Common myeloid progenitor, CD34-positive (primary cell): ENCODE data around the gene TBC1D1.

Experiments used
- CTCF ChIA-PET: fragments of 350-600 bp; sonication (Branson Sonifier 250); formaldehyde crosslinking; loops from one replicate; lab custom pipeline; 2021; ENCODE audit warnings: antibody characterized with exemption; lab: Charles Lee
- POLR2A ChIA-PET: fragments of 350-600 bp; sonication (Branson Sonifier 250); formaldehyde crosslinking; loops from one replicate; lab custom pipeline; 2021; ENCODE audit warnings: antibody characterized with exemption; lab: Charles Lee
- DNase-seq, 3 donors: peaks; one replicate each; pipeline versions ENCODE4 v3.0.0 to v3.0.0-alpha.2; 2013
- H3K27ac ChIP-seq, 2 experiments: 1 replicate in 1 of 2; 2 replicates in 1 of 2; pipeline ENCODE4 v1.7.0; 2013; ENCODE audit warnings: inconsistent platforms in 2 of 2, low read length in 2 of 2, mild to moderate bottlenecking in 2 of 2, low read depth in 1 of 2, moderate library complexity in 1 of 2; ENCODE audit not compliant: severe bottlenecking in 2 of 2, insufficient read depth in 1 of 2, poor library complexity in 1 of 2
- H3K27me3 ChIP-seq, 5 experiments: replicated peaks in 2 of 5; 1 replicate in 3 of 5; 2 replicates in 2 of 5; pipeline versions ENCODE4 v1.6.1 to v1.7.0; 2013; ENCODE audit warnings: low read length in 4 of 5, mild to moderate bottlenecking in 2 of 5, moderate library complexity in 2 of 5, inconsistent platforms in 1 of 5; ENCODE audit not compliant: insufficient read depth in 5 of 5, control insufficient read depth in 4 of 5
- H3K36me3 ChIP-seq, 4 experiments: 1 replicate in 2 of 4; 2 replicates in 2 of 4; pipeline versions ENCODE4 v1.6.1 to v1.7.0; 2013; ENCODE audit warnings: low read length in 3 of 4, control low read depth in 1 of 4, mild to moderate bottlenecking in 1 of 4; ENCODE audit not compliant: control insufficient read depth in 4 of 4, insufficient read depth in 4 of 4
- H3K4me1 ChIP-seq, 4 experiments: 1 replicate in 3 of 4; 2 replicates in 1 of 4; pipeline versions ENCODE4 v1.6.1 to v1.7.1; 2013; ENCODE audit warnings: low read length in 3 of 4, mild to moderate bottlenecking in 3 of 4, control low read depth in 1 of 4, inconsistent platforms in 1 of 4, moderate library complexity in 1 of 4; ENCODE audit not compliant: control insufficient read depth in 4 of 4, insufficient read depth in 4 of 4; ENCODE audit errors: control extremely low read depth in 1 of 4
- H3K4me3 ChIP-seq, 7 experiments: 1 replicate in 4 of 7; 2 replicates in 3 of 7; pipeline versions ENCODE4 v1.5.1 to v1.7.0; 2013; ENCODE audit warnings: mild to moderate bottlenecking in 7 of 7, low read length in 6 of 7, moderate library complexity in 6 of 7, inconsistent platforms in 2 of 7, low read depth in 2 of 7, control low read depth in 1 of 7; ENCODE audit not compliant: insufficient read depth in 4 of 7, control insufficient read depth in 1 of 7; ENCODE audit errors: extremely low read depth in 1 of 7
- H3K9me3 ChIP-seq, 5 experiments: 1 replicate in 4 of 5; 2 replicates in 1 of 5; pipeline versions ENCODE4 v1.6.1 to v1.7.1; 2013; ENCODE audit warnings: low read length in 4 of 5, mild to moderate bottlenecking in 2 of 5, inconsistent platforms in 1 of 5, low read depth in 1 of 5, moderate library complexity in 1 of 5; ENCODE audit not compliant: control insufficient read depth in 4 of 5, insufficient read depth in 2 of 5; ENCODE audit errors: control extremely low read depth in 1 of 5
- WGBS: methylation state at CpG from one replicate; pipeline ENCODE4 v1.1.5; 2013; ENCODE audit not compliant: insufficient coverage; 5-methylcytosine and 5-hydroxymethylcytosine counted together

Gene TBC1D1

GRCh38 chr4:38090455-38091246, 199.8 kb downstream of the TBC1D1 start:
- H3K27ac ChIP-seq: no peak overlapping the region
- POLR2A ChIA-PET: interaction anchor here (0.8 kb wide), 1 partner anchor 577 kb away, joined by 3 read pairs; no protein-coding TSS in a partner anchor

GRCh38 chr4:38091636-38092035, 200.8 kb downstream of the TBC1D1 start:
- Histone ChIP-seq H3K27ac (no peak overlapping the region), H3K4me3 (peak overlapping the region in 1 of 7 experiments; percentile 6), H3K27me3 (no peaks in the 10 kb centered on the region), H3K4me1 (peaks cover 7 to 53% (median 35%) of the 10 kb centered on the region in 4 experiments), H3K9me3 (no peaks in the 10 kb centered on the region), H3K36me3 (peaks cover 4 to 20% (median 8%) of the 10 kb centered on the region in 4 experiments)
- WGBS: 0% methylated on average over 1 of the region's 1 CpG
- POLR2A ChIA-PET: interaction anchor here (0.8 kb wide), 1 partner anchor 576 kb away, joined by 3 read pairs; no protein-coding TSS in a partner anchor
- DNase-seq: peak in 2 of 3 donors; percentile 78 to 90
- CTCF ChIA-PET: interaction anchor here (0.6 to 3.9 kb wide), 6 partner anchors 11 to 594 kb away, joined by 3 to 28 read pairs (median 4); no protein-coding TSS in a partner anchor

More at GRCh38 chr4:38090455-38091246, 199.8 kb downstream of the TBC1D1 start:
- no peaks in the 10 kb centered on the region for H3K9me3 ChIP-seq
- H3K36me3 ChIP-seq: peaks cover 0 to 16% (median 4%) of the 10 kb centered on the region in 4 experiments
- WGBS: 93% methylated on average over 6 of the region's 7 CpGs
- H3K4me1 ChIP-seq: peaks cover 7 to 52% (median 35%) of the 10 kb centered on the region in 4 experiments
- DNase-seq: peak in 1 of 3 donors; percentile 7
- CTCF ChIA-PET: interaction anchor here (0.5 to 3.9 kb wide), 11 partner anchors 10 to 692 kb away, joined by 3 to 28 read pairs (median 3); partner anchors contain the start of gene TLR10
- no peak overlapping the region for H3K4me3 ChIP-seq
- H3K27me3 ChIP-seq: no peaks in the 10 kb centered on the region

GRCh38 chr4:38092701-38093100, 201.8 kb downstream of the TBC1D1 start:
- Histone ChIP-seq H3K27me3 (no peaks in the 10 kb centered on the region), H3K4me3 (no peak overlapping the region), H3K27ac (no peak overlapping the region), H3K9me3 (no peaks in the 10 kb centered on the region), H3K4me1 (peaks cover 7 to 53% (median 35%) of the 10 kb centered on the region in 4 experiments), H3K36me3 (peaks cover 6 to 21% (median 8%) of the 10 kb centered on the region in 4 experiments)
- CTCF ChIA-PET: no interaction called here
- WGBS: no CpG with 5 or more reads among the region's 3 CpGs
- POLR2A ChIA-PET: no interaction called here
- DNase-seq: peak in 1 of 3 donors; percentile 42

GRCh38 chr4:38094419-38094818, 203.5 kb downstream of the TBC1D1 start:
- peak overlapping the region in 2 of 7 experiments; percentile 6 to 42 for H3K4me3 ChIP-seq
- H3K4me1 ChIP-seq: peaks cover 7 to 55% (median 35%) of the 10 kb centered on the region in 4 experiments
- 0% methylated on average over 5 of the region's 7 CpGs for WGBS
- ChIA-PET CTCF (interaction anchor here (0.9 to 3.6 kb wide), 12 partner anchors 16 to 637 kb away, joined by 3 to 16 read pairs (median 4); no protein-coding TSS in a partner anchor), POLR2A (interaction anchor here (0.7 to 1.5 kb wide), 3 partner anchors 12 to 83 kb away, joined by 3 to 4 read pairs (median 3); no protein-coding TSS in a partner anchor)
- H3K27me3 ChIP-seq: no peaks in the 10 kb centered on the region
- peaks cover 11 to 30% (median 12%) of the 10 kb centered on the region in 4 experiments for H3K36me3 ChIP-seq
- H3K27ac ChIP-seq: peak overlapping the region in 1 of 2 experiments; percentile 21
- DNase-seq: peak; percentile 95 to 100 (median 99)
- no peaks in the 10 kb centered on the region for H3K9me3 ChIP-seq

- WGBS: 100% methylated on average over 6 of the region's 8 CpGs
These were observed 204.8 kb downstream of the TBC1D1 start for GRCh38 chr4:38095691-38096090.

GRCh38 chr4:38097818-38098217, 206.9 kb downstream of the TBC1D1 start:
- Histone ChIP-seq H3K4me3 (no peak overlapping the region), H3K27ac (no peak overlapping the region), H3K9me3 (no peaks in the 10 kb centered on the region), H3K4me1 (peaks cover 3 to 33% (median 18%) of the 10 kb centered on the region in 4 experiments), H3K27me3 (no peaks in the 10 kb centered on the region), H3K36me3 (peaks cover 11 to 35% (median 16%) of the 10 kb centered on the region in 4 experiments)
- ChIA-PET POLR2A (no interaction called here), CTCF (no interaction called here)
- no peak for DNase-seq
- 100% methylated on average over 2 of the region's 4 CpGs for WGBS

More at GRCh38 chr4:38095691-38096090, 204.8 kb downstream of the TBC1D1 start:
- no peak for DNase-seq
- CTCF ChIA-PET: interaction anchor here (1.1 to 3.6 kb wide), 4 partner anchors 17 to 636 kb away, joined by 3 to 16 read pairs (median 4); no protein-coding TSS in a partner anchor
- H3K4me3 ChIP-seq: no peak overlapping the region
- H3K27me3 ChIP-seq: no peaks in the 10 kb centered on the region
- peaks cover 9 to 32% (median 12%) of the 10 kb centered on the region in 4 experiments for H3K36me3 ChIP-seq
- no peaks in the 10 kb centered on the region for H3K9me3 ChIP-seq
- H3K4me1 ChIP-seq: peaks cover 7 to 53% (median 35%) of the 10 kb centered on the region in 4 experiments
- H3K27ac ChIP-seq: no peak overlapping the region
- POLR2A ChIA-PET: no interaction called here
